HCT116 (cell line): ENCODE measurements around the gene RPL7A. TPM values are rescaled to one million over a fixed set of nuclear protein-coding genes. Genes with fewer than 3 reads are reported as not detected.

ENCODE experiments used
- ATAC-seq: fragments of 200-7000 bp; cut with Tn5 transposase; 2 replicates; pipeline ENCODE4 v1.9.1; 2020; ENCODE audit warnings: mild to moderate bottlenecking, moderate library complexity
- BruUV-seq: library from RNA; stranded (reverse); fragments of 400-500 nt; replicated peaks from 2 replicates; lab custom pipeline; 2021; lab: Mats Ljungman, UMichigan
- CTCF ChIA-PET: fragments of 300-600 bp; sonication (Branson Sonifier 250); formaldehyde crosslinking; loops from one replicate; lab custom pipeline; 2021; ENCODE audit warnings: antibody characterized with exemption; lab: Charles Lee
- POLR2A ChIA-PET: fragments of 300-600, 350-600 bp; sonication (Branson Sonifier 250); formaldehyde crosslinking; loops from one replicate; lab custom pipeline; 2021; ENCODE audit warnings: antibody characterized with exemption; lab: Charles Lee
- RAD21 ChIA-PET, 2 experiments: fragments of 300-600 bp; sonication (Branson Sonifier 250); formaldehyde crosslinking; loops; one replicate each; lab custom pipeline; 2023; ENCODE audit warnings: low total read pairs in 2 of 2; ENCODE audit not compliant: uncharacterized antibody in 2 of 2, unreplicated experiment in 2 of 2, low non-redundant PET in 1 of 2; lab: Charles Lee
- DNase-seq: peaks from one replicate; pipeline ENCODE4 v3.0.0-alpha.2; 2010; ENCODE audit warnings: low read depth, low spot score
- H2AFZ ChIP-seq: fragments of 200-600 bp; shearing (Covaris generic), sonication (generic); 2 replicates; pipeline ENCODE4 v1.6.1; 2017; ENCODE audit warnings: low read depth, mixed run types, mixed read lengths, antibody characterized with exemption, low read length; ENCODE audit not compliant: poor library complexity, severe bottlenecking
- H3K27ac ChIP-seq: 2 replicates; pipeline ENCODE4 v1.5.1; 2012; ENCODE audit warnings: low read depth, low read length
- H3K27me3 ChIP-seq: fragments of 200-600 bp; sonication (generic); 2 replicates; pipeline ENCODE4 v1.6.1; 2016; ENCODE audit warnings: mixed run types, low read length, mixed read lengths; ENCODE audit not compliant: insufficient read depth
- H3K36me3 ChIP-seq, 2 experiments: fragments of 200-500 bp in 1 of 2; fragments of 200-600 bp in 1 of 2; sonication (Bioruptor generic) in 1 of 2; sonication (generic) in 1 of 2; 2 replicates each; pipeline versions ENCODE4 v1.5.1 to v1.6.1; 2014 to 2016; ENCODE audit warnings: low read length in 2 of 2, inconsistent platforms in 1 of 2, mixed read lengths in 1 of 2, mixed run types in 1 of 2; ENCODE audit not compliant: insufficient read depth in 2 of 2, control insufficient read depth in 1 of 2
- H3K4me1 ChIP-seq, 2 experiments: fragments of 200-600 bp in 1 of 2; sonication (generic) in 1 of 2; 2 replicates each; pipeline versions ENCODE4 v1.5.1 to v1.6.1; 2012 to 2017; ENCODE audit warnings: low read length in 2 of 2, inconsistent platforms in 1 of 2, mild to moderate bottlenecking in 1 of 2, mixed read lengths in 1 of 2, mixed run types in 1 of 2, moderate library complexity in 1 of 2; ENCODE audit not compliant: insufficient read depth in 2 of 2, control insufficient read depth in 1 of 2
- H3K4me2 ChIP-seq: fragments of 200-600 bp; sonication (generic); 2 replicates; pipeline ENCODE4 v1.6.1; 2017; ENCODE audit warnings: mixed run types, low read length, mixed read lengths
- H3K4me3 ChIP-seq, 2 experiments: fragments of 200-600 bp in 1 of 2; sonication (generic) in 1 of 2; replicated peaks in 1 of 2; 2 replicates each; pipeline ENCODE4 v1.5.1; 2011 to 2016; ENCODE audit warnings: low read length in 2 of 2, control low read depth in 1 of 2, low read depth in 1 of 2, mild to moderate bottlenecking in 1 of 2, mixed read lengths in 1 of 2, mixed run types in 1 of 2
- H3K79me2 ChIP-seq: fragments of 200-600 bp; sonication (generic); 2 replicates; pipeline ENCODE4 v1.6.1; 2017; ENCODE audit warnings: mild to moderate bottlenecking, mixed run types, low read length, moderate library complexity, mixed read lengths; ENCODE audit not compliant: insufficient read depth
- H3K9ac ChIP-seq: fragments of 200-600 bp; sonication (generic); 2 replicates; pipeline ENCODE4 v1.6.1; 2016; ENCODE audit warnings: low read length, mixed read lengths
- H3K9me2 ChIP-seq: fragments of 200-600 bp; sonication (generic), shearing (Covaris generic); 2 replicates; pipeline ENCODE4 v1.6.1; 2017; ENCODE audit warnings: mixed run types, mild to moderate bottlenecking, moderate library complexity; ENCODE audit not compliant: insufficient read depth
- H3K9me3 ChIP-seq, 2 experiments: fragments of 200-500 bp in 1 of 2; fragments of 200-600 bp in 1 of 2; sonication (Bioruptor generic) in 1 of 2; sonication (generic) in 1 of 2; 2 replicates each; pipeline ENCODE4 v1.6.1; 2014 to 2017; ENCODE audit warnings: low read length in 2 of 2, mixed read lengths in 2 of 2, inconsistent platforms in 1 of 2, low read depth in 1 of 2, mild to moderate bottlenecking in 1 of 2, mixed run types in 1 of 2, moderate library complexity in 1 of 2; ENCODE audit not compliant: control insufficient read depth in 1 of 2, insufficient read depth in 1 of 2
- H4K20me1 ChIP-seq: fragments of 200-600 bp; sonication (generic), shearing (Covaris generic); 2 replicates; pipeline ENCODE4 v1.6.1; 2017; ENCODE audit warnings: mixed run types, mild to moderate bottlenecking, moderate library complexity; ENCODE audit not compliant: insufficient read depth
- CEBPB ChIP-seq: IDR thresholded peaks from 2 replicates; pipeline ENCODE4 v1.6.1; 2012; ENCODE audit warnings: low read depth
- CTCF ChIP-seq, 3 experiments: fragments of 200-600 bp in 1 of 3; sonication (generic) in 1 of 3; IDR thresholded peaks in 2 of 3; conservative IDR thresholded peaks in 1 of 3; 2 replicates each; pipeline ENCODE4 v1.5.1; 2012 to 2017; ENCODE audit warnings: low read depth in 2 of 3, low read length in 2 of 3, antibody characterized with exemption in 1 of 3, borderline replicate concordance in 1 of 3, control low read depth in 1 of 3, mild to moderate bottlenecking in 1 of 3, mixed read lengths in 1 of 3, mixed run types in 1 of 3, moderate library complexity in 1 of 3; ENCODE audit not compliant: insufficient read depth in 1 of 3
- EZH2phosphoT487 ChIP-seq: fragments of 200-600 bp; IDR thresholded peaks from 2 replicates; pipeline ENCODE4 v1.6.1; 2018; ENCODE audit warnings: antibody characterized with exemption, borderline replicate concordance
- FOSL1 ChIP-seq: IDR thresholded peaks from 2 replicates; pipeline ENCODE4 v1.6.1; 2012; ENCODE audit warnings: low read depth
- POLR2A ChIP-seq: IDR thresholded peaks from 2 replicates; pipeline ENCODE4 v1.7.0; 2011; ENCODE audit warnings: borderline replicate concordance; ENCODE audit not compliant: insufficient read depth, insufficient read length; ENCODE audit errors: extremely low read depth
- RAD21 ChIP-seq: IDR thresholded peaks from 2 replicates; pipeline ENCODE4 v1.6.1; 2012; ENCODE audit warnings: low read depth, mild to moderate bottlenecking
- SP1 ChIP-seq: IDR thresholded peaks from 2 replicates; pipeline ENCODE4 v1.6.1; 2012; ENCODE audit warnings: low read depth
- SRF ChIP-seq: IDR thresholded peaks from 2 replicates; pipeline ENCODE4 v1.6.1; 2012; ENCODE audit warnings: low read depth
- TCF7L2 ChIP-seq: IDR thresholded peaks from 2 replicates; pipeline ENCODE4 v1.7.0; 2011; ENCODE audit warnings: borderline replicate concordance, inconsistent platforms; ENCODE audit not compliant: insufficient read depth, insufficient read length; ENCODE audit errors: extremely low read depth
- ZNF274 ChIP-seq: fragments of 200-500 bp; sonication (Bioruptor generic); IDR thresholded peaks from 2 replicates; pipeline ENCODE4 v1.6.1; 2014; ENCODE audit warnings: mild to moderate bottlenecking, low read depth, low read length, inconsistent platforms
- intact Hi-C: fragments of 100-400 bp; cut with micrococcal nuclease; formaldehyde crosslinking; loops from 2 replicates; pipeline ENCODE4 v1.10.0; 2022
- total RNA-seq: library from RNA; stranded (reverse); gene quantifications from one replicate; pipeline ENCODE4 v1.2.1, GENCODE V29; 2021; ENCODE audit not compliant: unreplicated experiment

RPL7A gene
- total RNA-seq, 1 experiment from 2014 or later, result 2,837 TPM

GRCh38 chr9:133323211-133323610, 24.8 kb upstream of the RPL7A start:
- H3K36me3 ChIP-seq, result no peaks in the 10 kb centered on the region
- no peak for TF ChIP-seq SP1
- no peak for TF ChIP-seq FOSL1
- TF ChIP-seq ZNF274, result no peak
- TF ChIP-seq CTCF (IDR thresholded peaks at IDR 0.05 in 2 of 3, conservative IDR thresholded peaks at IDR 0.05 in 1 of 3; ENCODE audit: borderline replicate concordance in 1 of 3, insufficient read depth in 1 of 3, low read depth in 2 of 3, low read length in 2 of 3), result no peak
- TF ChIP-seq TCF7L2, result no peak
- TF ChIP-seq SRF, result no peak
- no peak for TF ChIP-seq EZH2phosphoT487
- TF ChIP-seq RAD21, result no peak
- no peak for TF ChIP-seq CEBPB
- TF ChIP-seq POLR2A, result no peak
- H3K9me3 ChIP-seq, result no peaks in the 10 kb centered on the region
- H4K20me1 ChIP-seq, result no peaks in the 10 kb centered on the region
- ChIA-PET POLR2A (no interaction called here), RAD21 (no interaction called here), CTCF (no interaction called here)
- intact Hi-C loops, result no loop called here
- no peak overlapping the region for H3K4me2 ChIP-seq
- no peaks in the 10 kb centered on the region for H3K27me3 ChIP-seq
- H2AFZ ChIP-seq, result no peak overlapping the region
- no peak overlapping the region for H3K27ac ChIP-seq
- no peaks in the 10 kb centered on the region for H3K79me2 ChIP-seq
- DNase-seq (no peak), ATAC-seq (no peak)
- H3K4me3 ChIP-seq, result no peak overlapping the region
- no peak overlapping the region for H3K9ac ChIP-seq
- H3K4me1 ChIP-seq, result no peaks in the 10 kb centered on the region
- BruUV-seq, result no TSS peak
- H3K9me2 ChIP-seq, result no peaks in the 10 kb centered on the region
